ENCODE measurements around the gene GGN. TPM values are rescaled to one million over a fixed set of nuclear protein-coding genes. Genes with fewer than 3 reads are reported as not detected.
"Not testable (repeated sequence)": the region's sequence is repeated elsewhere in the genome, so short reads cannot be mapped to it uniquely, and the experiment has no call there.

GGN gene
- total and polyA plus RNA-seq, 2 donors (not counting 1 experiment from before 2014, with no cell fraction given): 0.20 to 0.50 TPM

- Histone ChIP-seq H3K27ac (ENCODE audit: insufficient read depth, low read length) (no peak overlapping the region), H4K20me1 (ENCODE audit: control insufficient read depth, extremely low read depth, insufficient read depth, low read length) (no peaks in the 10 kb centered on the region), H3K27me3 (ENCODE audit: control insufficient read depth, insufficient read depth, low read length) (peaks cover 11% of the 10 kb centered on the region), H3K9ac (ENCODE audit: insufficient read depth, low read length) (no peak overlapping the region), H3K4me1 (ENCODE audit: control insufficient read depth, extremely low read depth, insufficient read depth, low read length) (no peaks in the 10 kb centered on the region), H3K79me2 (ENCODE audit: control insufficient read depth, insufficient read depth, low read length) (peaks cover 5% of the 10 kb centered on the region), H3K4me3 (replicated peaks in 1 of 4; ENCODE audit: control extremely low read depth in 1 of 4, insufficient read depth in 1 of 4, low read depth in 3 of 4, low read length in 4 of 4) (no peak overlapping the region), H3K4me2 (ENCODE audit: extremely low read depth, insufficient read depth, low read length) (no peak overlapping the region), H2AFZ (ENCODE audit: low read length) (no peak overlapping the region), H3K9me3 (ENCODE audit: control insufficient read depth, insufficient read depth, low read depth, low read length) (no peaks in the 10 kb centered on the region), H3K36me3 (ENCODE audit: control insufficient read depth, insufficient read depth, low read length) (no peaks in the 10 kb centered on the region)
- no peak for DNase-seq (ENCODE audit: low read depth in 2 of 2)
- no peak for TF ChIP-seq EZH2 (IDR thresholded peaks at IDR 0.05; ENCODE audit: low read length, missing control alignments)
- no peak for TF ChIP-seq CTCF (conservative IDR thresholded peaks at IDR 0.05 in 1 of 2, IDR thresholded peaks at IDR 0.05 in 1 of 2; ENCODE audit: low read depth in 1 of 2, low read length in 2 of 2)
Measured at GRCh38 chr19:38370299-38370698, 17.5 kb downstream of the GGN start.

- no peak for DNase-seq (ENCODE audit: low read depth in 2 of 2)
Measured at GRCh38 chr19:38369584-38369983, 18.2 kb downstream of the GGN start.

GRCh38 chr19:38367041-38367440 is 20.8 kb downstream of the GGN start:
- DNase-seq (ENCODE audit: low read depth in 2 of 2): no peak
- Histone ChIP-seq H3K27me3 (ENCODE audit: control insufficient read depth, insufficient read depth, low read length) (peaks cover 11% of the 10 kb centered on the region), H3K4me2 (ENCODE audit: extremely low read depth, insufficient read depth, low read length) (no peak overlapping the region), H3K36me3 (ENCODE audit: control insufficient read depth, insufficient read depth, low read length) (no peaks in the 10 kb centered on the region), H3K79me2 (ENCODE audit: control insufficient read depth, insufficient read depth, low read length) (no peaks in the 10 kb centered on the region), H2AFZ (ENCODE audit: low read length) (no peak overlapping the region), H3K4me3 (replicated peaks in 1 of 4; ENCODE audit: control extremely low read depth in 1 of 4, insufficient read depth in 1 of 4, low read depth in 3 of 4, low read length in 4 of 4) (no peak overlapping the region), H3K27ac (ENCODE audit: insufficient read depth, low read length) (no peak overlapping the region), H3K9ac (ENCODE audit: insufficient read depth, low read length) (no peak overlapping the region), H3K9me3 (ENCODE audit: control insufficient read depth, insufficient read depth, low read depth, low read length) (no peaks in the 10 kb centered on the region), H3K4me1 (ENCODE audit: control insufficient read depth, extremely low read depth, insufficient read depth, low read length) (no peaks in the 10 kb centered on the region), H4K20me1 (ENCODE audit: control insufficient read depth, extremely low read depth, insufficient read depth, low read length) (no peaks in the 10 kb centered on the region)
- TF ChIP-seq CTCF (conservative IDR thresholded peaks at IDR 0.05 in 1 of 2, IDR thresholded peaks at IDR 0.05 in 1 of 2; ENCODE audit: low read depth in 1 of 2, low read length in 2 of 2) (no peak), EZH2 (IDR thresholded peaks at IDR 0.05; ENCODE audit: low read length, missing control alignments) (no peak)

More at GRCh38 chr19:38369584-38369983, 18.2 kb downstream of the GGN start:
- no peaks in the 10 kb centered on the region for H3K9me3 ChIP-seq (ENCODE audit: control insufficient read depth, insufficient read depth, low read depth, low read length)
- TF ChIP-seq EZH2 (IDR thresholded peaks at IDR 0.05; ENCODE audit: low read length, missing control alignments) (no peak), CTCF (conservative IDR thresholded peaks at IDR 0.05 in 1 of 2, IDR thresholded peaks at IDR 0.05 in 1 of 2; ENCODE audit: low read depth in 1 of 2, low read length in 2 of 2) (no peak)
- no peaks in the 10 kb centered on the region for H4K20me1 ChIP-seq (ENCODE audit: control insufficient read depth, extremely low read depth, insufficient read depth, low read length)
- no peak overlapping the region for H2AFZ ChIP-seq (ENCODE audit: low read length)
- no peak overlapping the region for H3K4me3 ChIP-seq (replicated peaks in 1 of 4; ENCODE audit: control extremely low read depth in 1 of 4, insufficient read depth in 1 of 4, low read depth in 3 of 4, low read length in 4 of 4)
- peaks cover 11% of the 10 kb centered on the region for H3K27me3 ChIP-seq (ENCODE audit: control insufficient read depth, insufficient read depth, low read length)
- H3K36me3 ChIP-seq (ENCODE audit: control insufficient read depth, insufficient read depth, low read length): no peaks in the 10 kb centered on the region
- H3K4me1 ChIP-seq (ENCODE audit: control insufficient read depth, extremely low read depth, insufficient read depth, low read length): no peaks in the 10 kb centered on the region
- H3K9ac ChIP-seq (ENCODE audit: insufficient read depth, low read length): no peak overlapping the region
- H3K79me2 ChIP-seq (ENCODE audit: control insufficient read depth, insufficient read depth, low read length): no peaks in the 10 kb centered on the region
- H3K27ac ChIP-seq (ENCODE audit: insufficient read depth, low read length): no peak overlapping the region
- no peak overlapping the region for H3K4me2 ChIP-seq (ENCODE audit: extremely low read depth, insufficient read depth, low read length)

- peak overlapping the region in 1 of 4 experiments; percentile 66 for H3K4me3 ChIP-seq (replicated peaks in 1 of 4; ENCODE audit: control extremely low read depth in 1 of 4, insufficient read depth in 1 of 4, low read depth in 3 of 4, low read length in 4 of 4)
- not testable (repeated sequence) for H3K36me3 ChIP-seq (ENCODE audit: control insufficient read depth, insufficient read depth, low read length); DNase-seq (ENCODE audit: low read depth in 2 of 2); H3K9me3 ChIP-seq (ENCODE audit: control insufficient read depth, insufficient read depth, low read depth, low read length); H4K20me1 ChIP-seq (ENCODE audit: control insufficient read depth, extremely low read depth, insufficient read depth, low read length); H3K4me1 ChIP-seq (ENCODE audit: control insufficient read depth, extremely low read depth, insufficient read depth, low read length); H2AFZ ChIP-seq (ENCODE audit: low read length); H3K4me2 ChIP-seq (ENCODE audit: extremely low read depth, insufficient read depth, low read length); H3K27ac ChIP-seq (ENCODE audit: insufficient read depth, low read length); H3K79me2 ChIP-seq (ENCODE audit: control insufficient read depth, insufficient read depth, low read length); H3K9ac ChIP-seq (ENCODE audit: insufficient read depth, low read length)
- peaks cover 22% of the 10 kb centered on the region for H3K27me3 ChIP-seq (ENCODE audit: control insufficient read depth, insufficient read depth, low read length)
Measured at GRCh38 chr19:38362946-38363688, 24.7 kb downstream of the GGN start.

Data from fibroblast of lung (primary cell).